Measurements from ENCODE around the gene ESAM. TPM values are rescaled to one million over a fixed set of nuclear protein-coding genes. Genes with fewer than 3 reads are reported as not detected.

ESAM gene
- total and polyA plus RNA-seq, 10 of the 15 experiments (the other 5 are each of a cell fraction or from before 2014, with no cell fraction given): 2.7 to 43.6 (median 19.5) TPM

GRCh38 chr11:124800226-124800929, 38.3 kb upstream of the ESAM start, which contains the start of gene MSANTD2 (continued):
- TF ChIP-seq CEBPZ (IDR thresholded peaks at IDR 0.05; ENCODE audit: low read depth, low read length): no peak
- no peak for TF ChIP-seq ZNF622 (IDR thresholded peaks at IDR 0.05)
- no peak for TF ChIP-seq E2F4 (IDR thresholded peaks at IDR 0.05; ENCODE audit: low read depth, low read length)
- TF ChIP-seq USF2 (IDR thresholded peaks at IDR 0.05; ENCODE audit: borderline replicate concordance, low read depth, low read length): no peak
- peak; percentile 98 for TF ChIP-seq POLR2A (IDR thresholded peaks at IDR 0.05; ENCODE audit: low read depth, low read length)
- peak; percentile 56 for TF ChIP-seq RUNX3 (IDR thresholded peaks at IDR 0.05; ENCODE audit: low read length)
- no peak for TF ChIP-seq RCOR1 (conservative IDR thresholded peaks at IDR 0.05; ENCODE audit: low read depth, low read length)
- TF ChIP-seq CREM (IDR thresholded peaks at IDR 0.05; ENCODE audit: low read depth): peak; percentile 73
- peak; percentile 69 for TF ChIP-seq CHD2 (IDR thresholded peaks at IDR 0.05; ENCODE audit: borderline replicate concordance, low read depth, low read length)
- TF ChIP-seq BMI1 (IDR thresholded peaks at IDR 0.05; ENCODE audit: borderline replicate concordance): no peak
- TF ChIP-seq KLF5 (IDR thresholded peaks at IDR 0.05; ENCODE audit: partially characterized antibody): peak; percentile 47
- peak; percentile 74; the same call in 1 of the 2 replicates for TF ChIP-seq LARP7 (IDR thresholded peaks at IDR 0.05)
- no peak for TF ChIP-seq NFYA (IDR thresholded peaks at IDR 0.05; ENCODE audit: borderline replicate concordance, low read depth, low read length)
- no peak for TF ChIP-seq BCL3 (IDR thresholded peaks at IDR 0.05; ENCODE audit: borderline replicate concordance, insufficient read depth, low read depth, low read length, poor library complexity, severe bottlenecking)
- TF ChIP-seq HDGF (IDR thresholded peaks at IDR 0.05): peak; percentile 69; the same call in 1 of the 2 replicates
- TF ChIP-seq SMC3 (IDR thresholded peaks at IDR 0.05; ENCODE audit: borderline replicate concordance, low read length): no peak
- TF ChIP-seq SIN3A (IDR thresholded peaks at IDR 0.05; ENCODE audit: low read depth, low read length): 0 out of 2 replicates have a peak, but pooled peaks have one; percentile 67
- TF ChIP-seq ZNF592 (IDR thresholded peaks at IDR 0.05): no peak
- peak; percentile 81; the same call in 1 of the 2 replicates for TF ChIP-seq TAF1 (IDR thresholded peaks at IDR 0.05; ENCODE audit: borderline replicate concordance, low read depth, low read length)

Data from GM12878 (cell line).